Measurements from ENCODE around the gene STX10.
"Not testable (repeated sequence)": the region's sequence is repeated elsewhere in the genome, so short reads cannot be mapped to it uniquely, and the experiment has no call there.

STX10 gene

GRCh38 chr19:13150187-13150930 lies at the start of gene STX10, which contains the start of gene IER2:
Gene STX10, minus strand, starts transcription at chr19:13150375. Its CDS starts 202 bp downstream, at chr19:13150173.
Gene IER2, plus strand, starts transcription at chr19:13150411. Its CDS starts 2,776 bp downstream, at chr19:13153187.
- peak; percentile 97 for DNase-seq

GRCh38 chr19:13198634-13199033 lies 48.5 kb upstream of the STX10 start:
- DNase-seq = no peak

- DNase-seq = no peak
Observed at GRCh38 chr19:13195678-13196077, 45.5 kb upstream of the STX10 start.

GRCh38 chr19:13190781-13191540 lies 40.8 kb upstream of the STX10 start:
- no peak for DNase-seq

- DNase-seq = no peak
Observed at GRCh38 chr19:13189600-13189999, 39.4 kb upstream of the STX10 start.

GRCh38 chr19:13187419-13187818 lies 37.2 kb upstream of the STX10 start:
- DNase-seq = no peak

- not testable (repeated sequence) for DNase-seq
Observed at GRCh38 chr19:13186688-13187087, 36.5 kb upstream of the STX10 start.

- not testable (repeated sequence) for DNase-seq
Observed at GRCh38 chr19:13185763-13186657, 35.8 kb upstream of the STX10 start.

GRCh38 chr19:13184926-13185325 lies 34.8 kb upstream of the STX10 start:
- not testable (repeated sequence) for DNase-seq

GRCh38 chr19:13181747-13182388 lies 31.7 kb upstream of the STX10 start:
- peak; percentile 34 for DNase-seq

GRCh38 chr19:13178291-13178690 lies 28.1 kb upstream of the STX10 start:
- DNase-seq = not testable (repeated sequence)

GRCh38 chr19:13177584-13177983 lies 27.4 kb upstream of the STX10 start:
- not testable (repeated sequence) for DNase-seq

- DNase-seq = no peak
Observed at GRCh38 chr19:13176345-13176744, 26.2 kb upstream of the STX10 start.

GRCh38 chr19:13173139-13173737 lies 23.1 kb upstream of the STX10 start:
- no peak for DNase-seq

GRCh38 chr19:13172346-13173138 lies 22.4 kb upstream of the STX10 start:
- peak; percentile 68 for DNase-seq

- no peak for DNase-seq
Observed at GRCh38 chr19:13171146-13171545, 21.0 kb upstream of the STX10 start.

GRCh38 chr19:13169769-13170168 lies 19.6 kb upstream of the STX10 start:
- no peak for DNase-seq

- DNase-seq = not testable (repeated sequence)
Observed at GRCh38 chr19:13166151-13166550, 16.0 kb upstream of the STX10 start.

- no peak for DNase-seq
Observed at GRCh38 chr19:13165162-13165997, 15.2 kb upstream of the STX10 start.

Measured in inflammatory macrophage treated with lipopolysaccharide for 4 hours (primary cell).